WERI-Rb-1 (cell line): Measurements from ENCODE around the gene UAP1L1.

Experiments used
- DNase-seq: peaks from one replicate; pipeline ENCODE4 v3.0.0-alpha.2; 2020
- H3K27ac ChIP-seq: fragments of 250-450 bp; sonication (Bioruptor Pico); 2 replicates; pipeline ENCODE4 v1.5.1; 2020; ENCODE audit warnings: mild to moderate bottlenecking, moderate library complexity
- H3K27me3 ChIP-seq: fragments of 250-450 bp; sonication (Bioruptor Pico); 2 replicates; pipeline ENCODE4 v1.5.1; 2021; ENCODE audit warnings: mild to moderate bottlenecking, low read depth, moderate library complexity; ENCODE audit not compliant: insufficient read depth, severe bottlenecking
- H3K36me3 ChIP-seq: fragments of 250-450 bp; sonication (Bioruptor Pico); 2 replicates; pipeline ENCODE4 v1.5.1; 2020; ENCODE audit warnings: mild to moderate bottlenecking, moderate library complexity
- H3K4me3 ChIP-seq: 2 replicates; pipeline ENCODE4 v1.5.1; 2011; ENCODE audit warnings: low read depth, mild to moderate bottlenecking, control low read depth, low read length
- H3K9me3 ChIP-seq: fragments of 250-450 bp; sonication (Bioruptor Pico); 2 replicates; pipeline ENCODE4 v1.5.1; 2021; ENCODE audit warnings: mild to moderate bottlenecking, moderate library complexity; ENCODE audit not compliant: severe bottlenecking
- TF ChIP-seq, protein P1 (sequence below): IDR thresholded peaks from 2 replicates; pipeline ENCODE4 v1.5.1; 2011; ENCODE audit warnings: low read depth, mild to moderate bottlenecking, control low read depth, inconsistent platforms, low read length

Gene UAP1L1

DNA sequence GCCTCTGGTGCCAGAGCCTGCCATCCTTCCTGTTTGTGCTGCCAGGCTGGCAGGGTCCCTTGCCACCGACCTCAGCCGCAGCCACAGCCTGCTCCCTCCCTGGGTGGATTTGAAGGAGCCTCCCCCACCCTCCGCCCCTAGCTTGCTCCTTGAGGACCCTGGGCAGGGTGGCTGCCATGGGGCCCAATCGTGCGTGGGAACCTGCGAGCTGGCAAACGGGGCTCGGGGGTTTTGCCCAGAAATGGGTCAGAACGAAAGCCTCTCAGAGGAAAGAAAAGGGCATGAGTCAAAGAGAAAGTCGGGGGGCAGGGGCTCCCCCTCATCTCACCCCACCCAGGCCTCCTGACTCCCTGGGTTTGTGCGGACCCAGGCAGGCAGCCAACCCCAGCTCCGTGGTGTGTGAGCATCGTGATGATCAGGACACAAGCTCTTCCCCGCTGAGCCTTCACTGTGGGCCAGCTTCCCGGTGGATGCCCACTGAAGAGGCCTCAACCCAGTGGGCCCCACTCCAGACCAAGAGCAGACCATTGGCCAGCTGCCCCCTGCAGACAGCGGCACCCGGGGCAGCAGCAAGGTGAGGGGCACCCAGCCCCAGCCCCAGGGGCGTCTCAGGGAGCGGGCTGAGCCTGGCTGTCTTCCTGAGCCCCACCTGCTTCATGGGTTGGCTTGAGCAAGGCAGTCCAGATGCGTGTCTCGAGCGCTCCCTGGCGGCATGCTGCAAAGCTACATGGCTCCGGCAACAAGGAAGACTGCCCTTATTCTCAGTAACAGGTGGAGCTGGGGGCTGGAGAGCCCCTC lies 42.4 kb upstream of the UAP1L1 start:
- H3K36me3 ChIP-seq, result peaks cover 18% of the 10 kb centered on the region
- H3K27ac ChIP-seq, result no peak overlapping the region
- peak overlapping the region; percentile 9; the same call in 1 of the 2 replicates for H3K4me3 ChIP-seq
- DNase-seq, result peak; percentile 90
- no peaks in the 10 kb centered on the region for H3K27me3 ChIP-seq
- no peaks in the 10 kb centered on the region for H3K9me3 ChIP-seq
- TF ChIP-seq, protein P1, sequence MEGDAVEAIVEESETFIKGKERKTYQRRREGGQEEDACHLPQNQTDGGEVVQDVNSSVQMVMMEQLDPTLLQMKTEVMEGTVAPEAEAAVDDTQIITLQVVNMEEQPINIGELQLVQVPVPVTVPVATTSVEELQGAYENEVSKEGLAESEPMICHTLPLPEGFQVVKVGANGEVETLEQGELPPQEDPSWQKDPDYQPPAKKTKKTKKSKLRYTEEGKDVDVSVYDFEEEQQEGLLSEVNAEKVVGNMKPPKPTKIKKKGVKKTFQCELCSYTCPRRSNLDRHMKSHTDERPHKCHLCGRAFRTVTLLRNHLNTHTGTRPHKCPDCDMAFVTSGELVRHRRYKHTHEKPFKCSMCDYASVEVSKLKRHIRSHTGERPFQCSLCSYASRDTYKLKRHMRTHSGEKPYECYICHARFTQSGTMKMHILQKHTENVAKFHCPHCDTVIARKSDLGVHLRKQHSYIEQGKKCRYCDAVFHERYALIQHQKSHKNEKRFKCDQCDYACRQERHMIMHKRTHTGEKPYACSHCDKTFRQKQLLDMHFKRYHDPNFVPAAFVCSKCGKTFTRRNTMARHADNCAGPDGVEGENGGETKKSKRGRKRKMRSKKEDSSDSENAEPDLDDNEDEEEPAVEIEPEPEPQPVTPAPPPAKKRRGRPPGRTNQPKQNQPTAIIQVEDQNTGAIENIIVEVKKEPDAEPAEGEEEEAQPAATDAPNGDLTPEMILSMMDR, result peak; percentile 96

DNA sequence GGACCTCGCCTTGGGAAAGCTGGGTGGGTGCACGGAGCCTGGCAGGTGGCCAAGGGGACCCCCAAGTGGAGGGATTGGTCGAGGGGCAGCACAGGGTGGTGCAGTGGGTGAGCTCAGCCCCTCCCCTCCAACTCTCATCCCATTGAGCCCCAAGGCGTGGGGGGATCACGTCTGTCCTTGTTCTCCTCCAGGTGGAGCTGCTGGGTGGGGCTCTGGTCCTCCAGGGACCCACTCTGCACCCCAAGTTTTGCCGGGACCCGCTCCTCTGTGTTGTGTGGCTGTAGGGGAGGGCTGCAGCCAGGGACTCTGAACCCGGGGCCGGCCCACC lies 41.8 kb upstream of the UAP1L1 start:
- no peaks in the 10 kb centered on the region for H3K27me3 ChIP-seq
- no peaks in the 10 kb centered on the region for H3K9me3 ChIP-seq
- peaks cover 20% of the 10 kb centered on the region for H3K36me3 ChIP-seq
- TF ChIP-seq, protein P1, result no peak
- H3K27ac ChIP-seq, result no peak overlapping the region
- no peak for DNase-seq
- H3K4me3 ChIP-seq, result no peak overlapping the region

DNA sequence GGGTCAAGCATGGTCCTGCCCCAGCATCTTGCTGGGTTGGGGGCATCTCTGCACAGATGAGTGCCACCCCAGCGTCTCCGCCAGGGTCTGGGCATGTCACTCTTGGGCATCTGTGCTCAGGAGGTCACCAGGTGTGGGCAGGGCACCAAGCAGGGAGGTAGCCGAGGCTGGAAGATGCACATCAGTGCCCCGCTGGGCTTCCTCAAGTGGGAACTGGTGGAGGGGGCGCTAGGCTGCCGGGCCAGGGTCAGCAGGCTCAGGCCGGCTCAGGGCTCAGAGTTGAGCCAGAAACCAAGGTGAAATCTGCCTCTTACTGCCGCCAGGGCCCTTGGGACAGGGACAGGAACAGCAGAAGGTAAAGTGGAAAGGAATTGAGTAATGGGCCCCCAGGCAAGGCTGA lies 41.4 kb upstream of the UAP1L1 start:
- H3K9me3 ChIP-seq, result no peaks in the 10 kb centered on the region
- no peak for DNase-seq
- no peak overlapping the region for H3K27ac ChIP-seq
- no peak overlapping the region for H3K4me3 ChIP-seq
- H3K36me3 ChIP-seq, result peaks cover 23% of the 10 kb centered on the region
- H3K27me3 ChIP-seq, result no peaks in the 10 kb centered on the region
- TF ChIP-seq, protein P1, result no peak

DNA sequence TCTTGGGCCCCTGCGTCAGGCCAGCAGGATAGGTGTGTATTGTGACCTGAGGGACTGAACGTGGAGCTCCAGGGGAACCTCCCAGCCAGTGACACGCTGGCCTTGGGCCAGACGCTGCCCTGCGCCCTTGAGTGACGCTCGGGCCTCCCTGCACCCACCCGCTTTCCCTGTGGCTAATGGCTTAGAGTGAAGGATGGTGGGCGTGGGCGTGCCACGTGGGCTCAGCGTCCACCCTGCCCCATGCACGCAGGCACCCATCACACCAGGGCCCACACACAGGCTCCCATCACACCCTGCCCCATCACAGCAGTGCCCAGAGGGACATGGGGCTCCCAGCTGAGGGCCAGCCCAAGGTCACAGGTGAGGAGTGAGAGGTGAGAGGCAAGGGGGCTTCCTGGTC lies 40.3 kb upstream of the UAP1L1 start:
- no peak for DNase-seq
- H3K36me3 ChIP-seq, result peaks cover 28% of the 10 kb centered on the region
- no peaks in the 10 kb centered on the region for H3K9me3 ChIP-seq
- TF ChIP-seq, protein P1, result no peak
- H3K27ac ChIP-seq, result no peak overlapping the region
- no peak overlapping the region for H3K4me3 ChIP-seq
- H3K27me3 ChIP-seq, result no peaks in the 10 kb centered on the region

DNA sequence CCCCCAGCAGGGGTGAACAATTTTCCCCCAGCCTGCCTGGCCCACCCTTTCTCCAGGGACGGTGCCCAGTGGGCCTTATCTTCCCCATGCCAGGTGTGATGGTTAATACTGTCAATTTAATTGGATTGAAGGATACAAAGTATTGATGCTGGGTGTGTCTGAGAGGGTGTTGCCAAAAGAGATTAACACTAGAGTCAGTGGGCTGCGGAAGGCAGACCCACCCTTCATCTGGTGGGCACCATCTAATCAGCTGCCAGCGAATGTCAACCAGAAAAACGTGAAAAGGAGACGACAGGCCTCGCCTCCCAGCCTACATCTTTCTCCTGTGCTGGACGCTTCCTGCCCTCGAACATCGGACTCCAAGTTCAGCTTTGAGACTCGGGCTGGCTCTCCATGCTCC lies 39.8 kb upstream of the UAP1L1 start:
- Histone ChIP-seq H3K27ac (no peak overlapping the region), H3K4me3 (no peak overlapping the region), H3K9me3 (no peaks in the 10 kb centered on the region), H3K27me3 (no peaks in the 10 kb centered on the region), H3K36me3 (peaks cover 28% of the 10 kb centered on the region)
- TF ChIP-seq, protein P1, result no peak
- no peak for DNase-seq

DNA sequence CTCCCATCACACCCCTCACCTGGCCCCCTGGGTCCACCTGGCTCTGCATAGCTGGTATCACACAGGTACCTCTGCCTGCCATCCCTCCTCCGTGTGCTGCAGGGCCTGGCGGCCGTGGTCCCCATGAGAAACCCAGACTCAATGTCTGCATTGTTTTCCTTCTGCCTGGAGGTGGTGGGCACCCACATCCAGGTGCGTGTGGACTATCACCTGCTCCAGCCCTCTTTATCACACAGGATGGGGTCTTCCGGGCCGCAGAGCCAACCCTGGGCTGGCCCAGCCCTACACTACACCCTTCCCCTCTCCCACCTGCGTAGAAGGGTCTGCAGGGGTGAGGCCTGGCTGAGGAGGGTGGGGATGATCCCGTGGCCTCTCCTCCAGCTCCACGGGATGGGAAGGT lies 38.4 kb upstream of the UAP1L1 start:
- TF ChIP-seq, protein P1, result no peak

More for the DNA sequence above, 38.4 kb upstream of the UAP1L1 start:
- DNase-seq, result no peak
- Histone ChIP-seq H3K9me3 (no peaks in the 10 kb centered on the region), H3K4me3 (no peak overlapping the region), H3K27ac (no peak overlapping the region), H3K27me3 (no peaks in the 10 kb centered on the region), H3K36me3 (peaks cover 31% of the 10 kb centered on the region)
